Lower lobe of right lung (tissue), 2 donors: ENCODE results near the gene DDAH1. TPM values are rescaled to one million over a fixed set of nuclear protein-coding genes. Genes with fewer than 3 reads are reported as not detected.

Experiments used
- ATAC-seq, 2 donors: fragments of 200-7000 bp; cut with Tn5 transposase; one replicate each; pipeline ENCODE4 v1.9.1; 2020 to 2022; ENCODE audit warnings: mild to moderate bottlenecking in 2 of 2, moderate library complexity in 2 of 2
- DNase-seq: peaks from one replicate; pipeline ENCODE4 v3.0.0-alpha.2; 2020
- H3K27ac ChIP-seq: fragments of 200-600 bp; one replicate; pipeline ENCODE4 v1.8.0; 2022
- H3K27me3 ChIP-seq: fragments of 200-600 bp; one replicate; pipeline ENCODE4 v1.8.0; 2022; ENCODE audit warnings: low read depth
- H3K36me3 ChIP-seq: fragments of 200-600 bp; one replicate; pipeline ENCODE4 v1.8.0; 2022; ENCODE audit warnings: mild to moderate bottlenecking
- H3K4me1 ChIP-seq: fragments of 200-600 bp; one replicate; pipeline ENCODE4 v1.8.0; 2022
- H3K4me3 ChIP-seq: fragments of 200-600 bp; one replicate; pipeline ENCODE4 v1.8.0; 2022; ENCODE audit warnings: mild to moderate bottlenecking
- H3K9me3 ChIP-seq: fragments of 200-600 bp; one replicate; pipeline ENCODE4 v1.8.0; 2022
- CTCF ChIP-seq: fragments of 200-600 bp; IDR thresholded peaks from one replicate; pipeline ENCODE4 v1.8.0; 2022; ENCODE audit warnings: antibody characterized with exemption, mild to moderate bottlenecking
- intact Hi-C: fragments of 100-400 bp; cut with DNase I; formaldehyde crosslinking; loops from one replicate; pipeline ENCODE4 v1.11.0; 2022
- total RNA-seq: library from RNA; stranded (reverse); fragmentation: NEBNext Ultra II Directional; extraction: Animal tissue kit (Norgen Biotek cat#: 25700); gene quantifications from one replicate; pipeline ENCODE4 v1.2.1, GENCODE V29; 2021
- donor health status: DM: no; HTN: yes; CAD: no; lungs with severe emphysema.

DDAH1 gene
- total RNA-seq, 1 donor from 2014 or later = 48.4 TPM

- Histone ChIP-seq H3K27ac (no peak overlapping the region), H3K4me3 (no peak overlapping the region), H3K4me1 (no peaks in the 10 kb centered on the region), H3K9me3 (no peaks in the 10 kb centered on the region), H3K27me3 (no peaks in the 10 kb centered on the region), H3K36me3 (no peaks in the 10 kb centered on the region)
- no peak for TF ChIP-seq CTCF
- ATAC-seq = no peak
- intact Hi-C loops = no loop called here
- no peak for DNase-seq
These were observed 37.6 kb downstream of the DDAH1 start for GRCh38 chr1:85427331-85427730.

- Histone ChIP-seq H3K4me3 (no peak overlapping the region), H3K36me3 (no peaks in the 10 kb centered on the region), H3K27ac (no peak overlapping the region), H3K9me3 (peaks cover 9% of the 10 kb centered on the region), H3K27me3 (no peaks in the 10 kb centered on the region), H3K4me1 (no peaks in the 10 kb centered on the region)
- DNase-seq = no peak
- intact Hi-C loops = no loop called here
- no peak for TF ChIP-seq CTCF
- no peak for ATAC-seq
These were observed 43.8 kb downstream of the DDAH1 start for GRCh38 chr1:85421179-85421578.

GRCh38 chr1:85420199-85420598 is 44.8 kb downstream of the DDAH1 start:
- Histone ChIP-seq H3K4me1 (no peaks in the 10 kb centered on the region), H3K4me3 (no peak overlapping the region), H3K9me3 (peaks cover 9% of the 10 kb centered on the region), H3K36me3 (no peaks in the 10 kb centered on the region), H3K27me3 (no peaks in the 10 kb centered on the region), H3K27ac (no peak overlapping the region)
- no peak for TF ChIP-seq CTCF
- DNase-seq (no peak), ATAC-seq (no peak)
- intact Hi-C loops = no loop called here

- TF ChIP-seq CTCF = no peak
- no peak for DNase-seq
- no peaks in the 10 kb centered on the region for H3K36me3 ChIP-seq
- no peak overlapping the region for H3K27ac ChIP-seq
- H3K4me3 ChIP-seq = no peak overlapping the region
- no peaks in the 10 kb centered on the region for H3K27me3 ChIP-seq
- peaks cover 9% of the 10 kb centered on the region for H3K9me3 ChIP-seq
- no peak for ATAC-seq
- H3K4me1 ChIP-seq = no peaks in the 10 kb centered on the region
- intact Hi-C loops = no loop called here
These were observed 47.1 kb downstream of the DDAH1 start for GRCh38 chr1:85417876-85418275.

GRCh38 chr1:85417017-85417416 is 47.9 kb downstream of the DDAH1 start:
- H3K27me3 ChIP-seq = no peaks in the 10 kb centered on the region
- H3K4me1 ChIP-seq = no peaks in the 10 kb centered on the region
- peaks cover 9% of the 10 kb centered on the region for H3K9me3 ChIP-seq
- H3K27ac ChIP-seq = no peak overlapping the region
- H3K4me3 ChIP-seq = no peak overlapping the region
- H3K36me3 ChIP-seq = no peaks in the 10 kb centered on the region
- intact Hi-C loops = no loop called here
- no peak for TF ChIP-seq CTCF
- ATAC-seq (no peak), DNase-seq (no peak)

- Histone ChIP-seq H3K27me3 (no peaks in the 10 kb centered on the region), H3K27ac (no peak overlapping the region), H3K4me3 (no peak overlapping the region), H3K4me1 (no peaks in the 10 kb centered on the region), H3K9me3 (no peaks in the 10 kb centered on the region), H3K36me3 (no peaks in the 10 kb centered on the region)
- no peak for ATAC-seq
- intact Hi-C loops = no loop called here
- no peak for DNase-seq
- TF ChIP-seq CTCF = no peak
These were observed 51.8 kb downstream of the DDAH1 start for GRCh38 chr1:85413169-85413568.
